ENCODE results near the gene SHC1.

The SHC1 gene

GRCh38 chr1:154973344-154974101 lies 3.0 kb upstream of the SHC1 start:
- peak; percentile 85 for DNase-seq (ENCODE audit: low read depth)

- DNase-seq (ENCODE audit: low read depth), result no peak
Measured at GRCh38 chr1:154972517-154973343, 2.2 kb upstream of the SHC1 start.

- DNase-seq (ENCODE audit: low read depth), result no peak
Measured at GRCh38 chr1:154972213-154972516, 1.6 kb upstream of the SHC1 start.

GRCh38 chr1:154971341-154971998 lies 923 bp upstream of the SHC1 start:
- DNase-seq (ENCODE audit: low read depth), result no peak

GRCh38 chr1:154969860-154970452 lies 591 bp downstream of the SHC1 start:
- no peak for DNase-seq (ENCODE audit: low read depth)

- DNase-seq (ENCODE audit: low read depth), result no peak
Measured at GRCh38 chr1:154969246-154969645, 1.3 kb downstream of the SHC1 start.

- DNase-seq (ENCODE audit: low read depth), result no peak
Measured at GRCh38 chr1:154968731-154969130, 1.8 kb downstream of the SHC1 start.

GRCh38 chr1:154967331-154967950 lies 3.1 kb downstream of the SHC1 start:
- no peak for DNase-seq (ENCODE audit: low read depth)

- DNase-seq (ENCODE audit: low read depth), result no peak
Measured at GRCh38 chr1:154966111-154966510, 4.4 kb downstream of the SHC1 start.

- DNase-seq (ENCODE audit: low read depth), result no peak
Measured at GRCh38 chr1:154964359-154964758, 6.2 kb downstream of the SHC1 start.

GRCh38 chr1:154963643-154964042 lies 6.9 kb downstream of the SHC1 start:
- DNase-seq (ENCODE audit: low read depth), result no peak

- DNase-seq (ENCODE audit: low read depth), result no peak
Measured at GRCh38 chr1:154962795-154963330, 7.7 kb downstream of the SHC1 start.

- no peak for DNase-seq (ENCODE audit: low read depth)
Measured at GRCh38 chr1:154962156-154962749, 8.3 kb downstream of the SHC1 start.

- DNase-seq (ENCODE audit: low read depth), result peak; percentile 70
Measured at GRCh38 chr1:154961207-154962155, 9.1 kb downstream of the SHC1 start, which contains the start of gene PYGO2. Gene PYGO2 (minus strand): TSS chr1:154961782. CDS start chr1:154961576, 206 bp downstream.

GRCh38 chr1:154960446-154961136 lies 10.0 kb downstream of the SHC1 start:
- DNase-seq (ENCODE audit: low read depth), result no peak

- no peak for DNase-seq (ENCODE audit: low read depth)
Measured at GRCh38 chr1:154959426-154959780, 11.1 kb downstream of the SHC1 start.

- no peak for DNase-seq (ENCODE audit: low read depth)
Measured at GRCh38 chr1:154958681-154959425, 11.7 kb downstream of the SHC1 start.

- DNase-seq (ENCODE audit: low read depth), result no peak
Measured at GRCh38 chr1:154958036-154958435, 12.5 kb downstream of the SHC1 start.

GRCh38 chr1:154957091-154957657 lies 13.4 kb downstream of the SHC1 start:
- DNase-seq (ENCODE audit: low read depth), result no peak
